IPS-NIHi7 (cell line): ENCODE measurements around the gene C16orf54.
A peak's percentile ranks its signal among the peaks of the same experiment; 100 is the strongest.
"Not testable (repeated sequence)": the region's sequence is repeated elsewhere in the genome, so short reads cannot be mapped to it uniquely, and the experiment has no call there.

Experiments
- DNase-seq: peaks from one replicate; pipeline ENCODE4 v3.0.0; 2012; ENCODE audit warnings: mixed read lengths; ENCODE audit errors: extremely low spot score

The C16orf54 gene

GRCh38 chr16:29769507-29769906 is 23.7 kb upstream of the C16orf54 start:
- DNase-seq: no peak

- DNase-seq: no peak
These were observed 21.3 kb upstream of the C16orf54 start for GRCh38 chr16:29767062-29767461.

GRCh38 chr16:29766571-29766970 is 20.8 kb upstream of the C16orf54 start:
- DNase-seq: no peak

GRCh38 chr16:29765167-29766032 is 19.6 kb upstream of the C16orf54 start:
- DNase-seq: no peak

GRCh38 chr16:29763326-29763725 is 17.5 kb upstream of the C16orf54 start:
- DNase-seq: no peak

- no peak for DNase-seq
These were observed 16.1 kb upstream of the C16orf54 start for GRCh38 chr16:29761882-29762281.

GRCh38 chr16:29761280-29761651 is 15.5 kb upstream of the C16orf54 start:
- DNase-seq: not testable (repeated sequence)

GRCh38 chr16:29760567-29761279 is 14.9 kb upstream of the C16orf54 start:
- DNase-seq: peak; percentile 8

GRCh38 chr16:29757950-29758466 is 12.2 kb upstream of the C16orf54 start:
- DNase-seq: peak; percentile 13

- not testable (repeated sequence) for DNase-seq
These were observed 11.3 kb upstream of the C16orf54 start for GRCh38 chr16:29757086-29757485.

- DNase-seq: no peak
These were observed 10.9 kb upstream of the C16orf54 start for GRCh38 chr16:29756654-29757053.

- no peak for DNase-seq
These were observed 7.7 kb upstream of the C16orf54 start for GRCh38 chr16:29753516-29753915.

- not testable (repeated sequence) for DNase-seq
These were observed 3.0 kb upstream of the C16orf54 start for GRCh38 chr16:29748760-29749149.

- no peak for DNase-seq
These were observed 2.4 kb upstream of the C16orf54 start for GRCh38 chr16:29747947-29748759.

GRCh38 chr16:29746518-29746917 is 728 bp upstream of the C16orf54 start:
- not testable (repeated sequence) for DNase-seq

- DNase-seq: no peak
These were observed 503 bp downstream of the C16orf54 start for GRCh38 chr16:29745121-29745852.

GRCh38 chr16:29744541-29745101 is 1.2 kb downstream of the C16orf54 start:
- no peak for DNase-seq

- no peak for DNase-seq
These were observed 1.8 kb downstream of the C16orf54 start for GRCh38 chr16:29743827-29744531.

- no peak for DNase-seq
These were observed 2.3 kb downstream of the C16orf54 start for GRCh38 chr16:29743475-29743826.

- DNase-seq: no peak
These were observed 3.0 kb downstream of the C16orf54 start for GRCh38 chr16:29742683-29743275.
